ENCODE results near the gene STAB1. TPM values are rescaled to one million over a fixed set of nuclear protein-coding genes. Genes with fewer than 3 reads are reported as not detected.

Gene STAB1
- total RNA-seq, 4 donors from 2014 or later: 27.0 to 98.2 (median 67.2) TPM

- Histone ChIP-seq H3K4me3 (no peak overlapping the region), H3K36me3 (peaks cover 0 to 17% (median 0%) of the 10 kb centered on the region in 3 donors), H3K27me3 (no peaks in the 10 kb centered on the region), H3K9me3 (no peaks in the 10 kb centered on the region), H3K4me1 (peaks cover 4 to 31% (median 8%) of the 10 kb centered on the region in 4 donors), H3K27ac (no peak overlapping the region)
- TF ChIP-seq, protein P1, sequence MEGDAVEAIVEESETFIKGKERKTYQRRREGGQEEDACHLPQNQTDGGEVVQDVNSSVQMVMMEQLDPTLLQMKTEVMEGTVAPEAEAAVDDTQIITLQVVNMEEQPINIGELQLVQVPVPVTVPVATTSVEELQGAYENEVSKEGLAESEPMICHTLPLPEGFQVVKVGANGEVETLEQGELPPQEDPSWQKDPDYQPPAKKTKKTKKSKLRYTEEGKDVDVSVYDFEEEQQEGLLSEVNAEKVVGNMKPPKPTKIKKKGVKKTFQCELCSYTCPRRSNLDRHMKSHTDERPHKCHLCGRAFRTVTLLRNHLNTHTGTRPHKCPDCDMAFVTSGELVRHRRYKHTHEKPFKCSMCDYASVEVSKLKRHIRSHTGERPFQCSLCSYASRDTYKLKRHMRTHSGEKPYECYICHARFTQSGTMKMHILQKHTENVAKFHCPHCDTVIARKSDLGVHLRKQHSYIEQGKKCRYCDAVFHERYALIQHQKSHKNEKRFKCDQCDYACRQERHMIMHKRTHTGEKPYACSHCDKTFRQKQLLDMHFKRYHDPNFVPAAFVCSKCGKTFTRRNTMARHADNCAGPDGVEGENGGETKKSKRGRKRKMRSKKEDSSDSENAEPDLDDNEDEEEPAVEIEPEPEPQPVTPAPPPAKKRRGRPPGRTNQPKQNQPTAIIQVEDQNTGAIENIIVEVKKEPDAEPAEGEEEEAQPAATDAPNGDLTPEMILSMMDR (IDR thresholded peaks at IDR 0.05): no peak
- TF ChIP-seq POLR2A (IDR thresholded peaks at IDR 0.05): no peak
- no peak for DNase-seq
Measured at GRCh38 chr3:52539010-52539653, 44.0 kb downstream of the STAB1 start.

- DNase-seq: no peak
- H3K36me3 ChIP-seq: peaks cover 0 to 23% (median 0%) of the 10 kb centered on the region in 3 donors
- H3K9me3 ChIP-seq: no peaks in the 10 kb centered on the region
- H3K27me3 ChIP-seq: no peaks in the 10 kb centered on the region
- no peak overlapping the region for H3K27ac ChIP-seq
- peaks cover 3 to 24% (median 8%) of the 10 kb centered on the region in 4 donors for H3K4me1 ChIP-seq
- TF ChIP-seq POLR2A (IDR thresholded peaks at IDR 0.05): no peak
- TF ChIP-seq, protein P1 (IDR thresholded peaks at IDR 0.05): no peak
- H3K4me3 ChIP-seq: no peak overlapping the region
Measured at GRCh38 chr3:52541050-52541449, 45.9 kb downstream of the STAB1 start.

DNA sequence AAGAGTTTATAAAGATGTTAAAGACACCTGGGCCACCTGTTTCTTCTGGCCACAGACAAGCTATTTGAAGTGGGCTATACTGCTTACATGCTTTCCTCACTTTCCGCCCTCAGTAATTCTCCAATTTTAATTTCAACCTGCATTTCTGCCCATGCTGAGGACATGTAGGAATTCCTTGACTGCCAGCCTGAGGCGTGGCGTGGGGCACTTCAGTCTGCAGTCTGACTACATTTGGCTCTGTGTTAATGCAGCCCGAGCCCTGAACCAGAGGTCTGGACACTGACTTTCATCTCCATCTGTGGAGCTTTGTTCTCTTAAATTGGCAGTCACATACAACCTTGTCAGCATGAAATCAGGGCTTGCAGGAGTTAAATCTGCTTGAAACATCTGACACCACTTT lies 49.8 kb downstream of the STAB1 start:
- TF ChIP-seq, protein P1 (IDR thresholded peaks at IDR 0.05): no peak
- no peak for TF ChIP-seq POLR2A (IDR thresholded peaks at IDR 0.05)
- Histone ChIP-seq H3K36me3 (peaks cover 0 to 60% (median 0%) of the 10 kb centered on the region in 3 donors), H3K27ac (no peak overlapping the region), H3K9me3 (no peaks in the 10 kb centered on the region), H3K27me3 (no peaks in the 10 kb centered on the region), H3K4me1 (no peaks in the 10 kb centered on the region), H3K4me3 (no peak overlapping the region)
- DNase-seq: no peak

GRCh38 chr3:52546111-52546901 lies 51.2 kb downstream of the STAB1 start:
- Histone ChIP-seq H3K4me3 (no peak overlapping the region), H3K36me3 (peaks cover 0 to 64% (median 0%) of the 10 kb centered on the region in 3 donors), H3K4me1 (no peaks in the 10 kb centered on the region), H3K9me3 (no peaks in the 10 kb centered on the region), H3K27ac (no peak overlapping the region), H3K27me3 (no peaks in the 10 kb centered on the region)
- TF ChIP-seq, protein P1 (IDR thresholded peaks at IDR 0.05): no peak
- no peak for TF ChIP-seq POLR2A (IDR thresholded peaks at IDR 0.05)
- DNase-seq: no peak

- Histone ChIP-seq H3K27ac (no peak overlapping the region), H3K4me3 (no peak overlapping the region), H3K4me1 (no peaks in the 10 kb centered on the region), H3K27me3 (no peaks in the 10 kb centered on the region), H3K36me3 (peaks cover 0 to 70% (median 0%) of the 10 kb centered on the region in 3 donors), H3K9me3 (no peaks in the 10 kb centered on the region)
- DNase-seq: no peak
- TF ChIP-seq, protein P1 (IDR thresholded peaks at IDR 0.05): no peak
- no peak for TF ChIP-seq POLR2A (IDR thresholded peaks at IDR 0.05)
Measured at GRCh38 chr3:52547143-52547542, 52.0 kb downstream of the STAB1 start.
